GM21526 (cell line): ENCODE results near the gene SP6.

Source experiments
- ATAC-seq: cut with Tn5 transposase; IDR thresholded peaks from one replicate; pipeline ENCODE4 v1.9.1; 2021; ENCODE audit warnings: moderate library complexity; ENCODE audit not compliant: unreplicated experiment, low FRiP score

SP6 gene

GRCh38 chr17:47815106-47815918, 35.7 kb downstream of the SP6 start:
- ATAC-seq: no peak

GRCh38 chr17:47813512-47814031, 37.4 kb downstream of the SP6 start:
- no peak for ATAC-seq

- no peak for ATAC-seq
These were observed 37.9 kb downstream of the SP6 start for GRCh38 chr17:47813077-47813476.

- no peak for ATAC-seq
These were observed 38.6 kb downstream of the SP6 start for GRCh38 chr17:47812146-47812920.

GRCh38 chr17:47811709-47812108, 39.3 kb downstream of the SP6 start:
- ATAC-seq: no peak

- ATAC-seq: no peak
These were observed 39.9 kb downstream of the SP6 start for GRCh38 chr17:47810901-47811635.

- ATAC-seq: no peak
These were observed 40.7 kb downstream of the SP6 start for GRCh38 chr17:47810200-47810821.

GRCh38 chr17:47808830-47809480, 42.0 kb downstream of the SP6 start:
- ATAC-seq: no peak

- no peak for ATAC-seq
These were observed 42.7 kb downstream of the SP6 start for GRCh38 chr17:47808036-47808829.

GRCh38 chr17:47807421-47807820, 43.5 kb downstream of the SP6 start:
- no peak for ATAC-seq

- ATAC-seq: no peak
These were observed 44.1 kb downstream of the SP6 start for GRCh38 chr17:47806913-47807255.

- no peak for ATAC-seq
These were observed 44.7 kb downstream of the SP6 start for GRCh38 chr17:47806026-47806912.

- no peak for ATAC-seq
These were observed 46.5 kb downstream of the SP6 start for GRCh38 chr17:47804461-47804860.

- no peak for ATAC-seq
These were observed 47.2 kb downstream of the SP6 start for GRCh38 chr17:47803751-47804150.

GRCh38 chr17:47803201-47803600, 47.8 kb downstream of the SP6 start:
- no peak for ATAC-seq

- no peak for ATAC-seq
These were observed 48.5 kb downstream of the SP6 start for GRCh38 chr17:47802341-47803022.

- ATAC-seq: no peak
These were observed 49.1 kb downstream of the SP6 start for GRCh38 chr17:47801906-47802305.
